Uterus (tissue), 4 donors: ENCODE results near the gene GALT. TPM values are rescaled to one million over a fixed set of nuclear protein-coding genes. Genes with fewer than 3 reads are reported as not detected.

Experiments
- DNase-seq, 2 donors: peaks; one replicate each; pipeline ENCODE4 v3.0.0-alpha.2; 2019 to 2020
- H3K27ac ChIP-seq, 2 donors: fragments of 200-600 bp; sonication (generic); 1 replicate in 1 of 2; 2 replicates in 1 of 2; pipeline ENCODE4 v1.5.1; 2016 to 2018
- H3K27me3 ChIP-seq, 2 donors: fragments of 200-600 bp; sonication (generic); one replicate each; pipeline ENCODE4 v1.5.1; 2018 to 2019; ENCODE audit warnings: control low read depth in 1 of 2
- H3K36me3 ChIP-seq, 2 donors: fragments of 200-600 bp; sonication (generic); one replicate each; pipeline ENCODE4 v1.5.1; 2019; ENCODE audit warnings: control low read depth in 1 of 2
- H3K4me1 ChIP-seq, 2 donors: fragments of 200-600 bp; sonication (generic); one replicate each; pipeline ENCODE4 v1.5.1; 2018 to 2019; ENCODE audit warnings: control low read depth in 1 of 2
- H3K4me3 ChIP-seq, 2 donors: fragments of 200-600 bp; sonication (generic); 1 replicate in 1 of 2; 2 replicates in 1 of 2; pipeline ENCODE4 v1.5.1; 2018 to 2019; ENCODE audit warnings: mild to moderate bottlenecking in 1 of 2
- H3K9me3 ChIP-seq, 2 donors: fragments of 200-600 bp; sonication (generic); one replicate each; pipeline ENCODE4 v1.5.1; 2019; ENCODE audit warnings: control low read depth in 1 of 2
- CTCF ChIP-seq, 4 experiments: fragments of 200-600 bp in 2 of 4; fragments of 450-650 bp in 2 of 4; sonication (generic) in 2 of 4; IDR thresholded peaks; one replicate each; pipeline ENCODE4 v1.5.1; 2016 to 2019; ENCODE audit warnings: antibody characterized with exemption in 4 of 4, mild to moderate bottlenecking in 2 of 4, moderate library complexity in 1 of 4
- POLR2A ChIP-seq, 2 donors: fragments of 450-650 bp; IDR thresholded peaks; one replicate each; pipeline ENCODE4 v1.6.1; 2016; ENCODE audit warnings: antibody characterized with exemption in 2 of 2, mild to moderate bottlenecking in 1 of 2, moderate library complexity in 1 of 2
- intact Hi-C: fragments of 100-400 bp; cut with DNase I; formaldehyde crosslinking; loops from one replicate; pipeline ENCODE4 v1.15.1; 2023; ENCODE audit warnings: low total_unique reads
- small RNA-seq: library from RNA; depleted of rRNA; stranded (forward); fragments of <200 nt; gene quantifications from one replicate; pipeline ENCODE3, GENCODE V24; 2016
- total RNA-seq, 4 donors: library from RNA; depleted of rRNA in 3 of 4; stranded (reverse); fragments of >200 nt in 3 of 4; gene quantifications; one replicate each; pipeline versions ENCODE4 v1.1.0 to v1.2.4, GENCODE V29; 2014 to 2023
- donor health status: DM: yes; HTN: yes; CAD: no.

The GALT gene
- total RNA-seq, 4 donors from 2014 or later, result 4.4 to 82.9 (median 50.7) TPM

GRCh38 chr9:34691936-34692315 lies 45.5 kb downstream of the GALT start:
- intact Hi-C loops, result no loop called here
- DNase-seq, result no peak

GRCh38 chr9:34693560-34693959 lies 47.1 kb downstream of the GALT start:
- Histone ChIP-seq H3K27ac (no peak overlapping the region), H3K27me3 (no peaks in the 10 kb centered on the region), H3K36me3 (no peaks in the 10 kb centered on the region), H3K4me3 (no peak overlapping the region), H3K9me3 (no peaks in the 10 kb centered on the region), H3K4me1 (no peaks in the 10 kb centered on the region)
- intact Hi-C loops, result no loop called here
- TF ChIP-seq CTCF (IDR thresholded peaks at IDR 0.05), result no peak
- no peak for TF ChIP-seq POLR2A (IDR thresholded peaks at IDR 0.05)
- no peak for DNase-seq

More at GRCh38 chr9:34691936-34692315, 45.5 kb downstream of the GALT start:
- H3K4me1 ChIP-seq, result peaks cover 0 to 3% of the 10 kb centered on the region in 2 donors
- H3K36me3 ChIP-seq, result no peaks in the 10 kb centered on the region
- H3K27me3 ChIP-seq, result no peaks in the 10 kb centered on the region
- TF ChIP-seq POLR2A (IDR thresholded peaks at IDR 0.05) (no peak), CTCF (IDR thresholded peaks at IDR 0.05) (no peak)
- no peak overlapping the region for H3K4me3 ChIP-seq
- H3K27ac ChIP-seq, result no peak overlapping the region
- H3K9me3 ChIP-seq, result no peaks in the 10 kb centered on the region

- TF ChIP-seq POLR2A (IDR thresholded peaks at IDR 0.05), result no peak
- TF ChIP-seq CTCF (IDR thresholded peaks at IDR 0.05), result no peak
- no peak overlapping the region for H3K4me3 ChIP-seq
- DNase-seq, result no peak
- H3K4me1 ChIP-seq, result no peaks in the 10 kb centered on the region
- H3K27ac ChIP-seq, result no peak overlapping the region
- H3K27me3 ChIP-seq, result no peaks in the 10 kb centered on the region
- intact Hi-C loops, result no loop called here
- no peaks in the 10 kb centered on the region for H3K9me3 ChIP-seq
- H3K36me3 ChIP-seq, result no peaks in the 10 kb centered on the region
These were observed 48.3 kb downstream of the GALT start for GRCh38 chr9:34694811-34695210.

Small RNA genes within 50 kb of the gene (small RNA-seq; reads per million reads assigned to genes)
- gene CCL27, result not detected

Other genes starting within 250 kb of the GALT start
- gene FAM219A, start 188.1 kb upstream of the GALT start, total RNA-seq, result 10 to 100 TPM in 2 of 4 donors, 1 to 10 TPM in 2; 2.3 to 33.0 (median 14.9) TPM
- gene DNAI1, start 187.9 kb upstream of the GALT start, total RNA-seq, result 1 to 10 TPM in 1 of 4 donors, under 1 TPM in 1, not detected in 2; 0.95 to 3.8 TPM
- gene ENHO, start 123.7 kb upstream of the GALT start, total RNA-seq, result 1 to 10 TPM in 1 of 4 donors, not detected in 3; 2.2 TPM
- gene CNTFR, start 57.0 kb upstream of the GALT start, total RNA-seq, result 10 to 100 TPM in 1 of 4 donors, 1 to 10 TPM in 1, under 1 TPM in 1, not detected in 1; 0.59 to 14.7 (median 6.6) TPM
- gene RPP25L, start 34.6 kb upstream of the GALT start, total RNA-seq, result 10 to 100 TPM; 18.1 to 39.1 (median 26.9) TPM
- 10 to 100 TPM; 27.7 to 98.0 (median 58.6) TPM for gene DCTN3, start 26.2 kb upstream of the GALT start, total RNA-seq
- under 1 TPM in 2 of 4 donors, not detected in 2; 0.35 to 0.82 TPM for gene ARID3C, start 17.6 kb upstream of the GALT start, total RNA-seq
- 10 to 100 TPM; 34.1 to 55.2 (median 51.3) TPM for gene SIGMAR1, start 8.9 kb upstream of the GALT start, total RNA-seq
- 100 to 1,000 TPM in 1 of 4 donors, 10 to 100 TPM in 2, 1 to 10 TPM in 1; 3.2 to 153 (median 49.9) TPM for gene IL11RA, start 5.5 kb downstream of the GALT start, total RNA-seq
- not detected for gene CCL27, start 16.0 kb downstream of the GALT start, total RNA-seq
- gene CCL19, start 44.6 kb downstream of the GALT start, total RNA-seq, result 1 to 10 TPM in 1 of 4 donors, under 1 TPM in 1, not detected in 2; 0.55 to 1.3 TPM
- 100 to 1,000 TPM in 2 of 4 donors, 10 to 100 TPM in 1, 1 to 10 TPM in 1; 7.6 to 248 (median 87.1) TPM for gene CCL21, start 63.5 kb downstream of the GALT start, total RNA-seq